A549 (cell line): ENCODE measurements around the gene HSPB7. TPM values are rescaled to one million over a fixed set of nuclear protein-coding genes. Genes with fewer than 3 reads are reported as not detected.
"Not testable (repeated sequence)": the region's sequence is repeated elsewhere in the genome, so short reads cannot be mapped to it uniquely, and the experiment has no call there.

ENCODE experiments used
- ATAC-seq, 2 experiments: fragments of 200-7000 bp in 1 of 2; fragments of >200 bp in 1 of 2; cut with Nextera tagmentation in 1 of 2; cut with Tn5 transposase in 1 of 2; 3 replicates each; pipeline versions ENCODE4 v1.8.0 to v1.9.1; 2018 to 2020; ENCODE audit warnings: mild to moderate bottlenecking in 1 of 2, moderate library complexity in 1 of 2
- CTCF ChIA-PET: fragments of 300-600 bp; sonication (Branson Sonifier 250); formaldehyde crosslinking; extraction: SDS; loops from one replicate; lab custom pipeline; 2021; ENCODE audit warnings: antibody characterized with exemption, inconsistent platforms; lab: Yijun Ruan, JAX
- POLR2A ChIA-PET: fragments of 350-600 bp; formaldehyde crosslinking; extraction: SDS; loops from one replicate; lab custom pipeline; 2021; ENCODE audit warnings: antibody characterized with exemption, inconsistent platforms; lab: Yijun Ruan, JAX
- DNase-seq, 2 experiments: peaks; one replicate each; pipeline versions ENCODE4 v3.0.0 to v3.0.0-alpha.2; 2011 to 2016; ENCODE audit warnings: low read depth in 1 of 2, low spot score in 1 of 2
- FAIRE-seq: peaks from 2 replicates; lab custom pipeline; 2011; peaks lifted over from hg19 to GRCh38; lab: Jason Lieb, UNC
- H3K27ac ChIP-seq, 2 experiments: fragments of >200 bp; sonication (Bioruptor Twin); formaldehyde crosslinking; 3 replicates each; pipeline ENCODE4 v1.5.1; 2016 to 2017
- H3K4me1 ChIP-seq: fragments of >200 bp; sonication (Bioruptor Twin); formaldehyde crosslinking; 3 replicates; pipeline ENCODE4 v1.6.1; 2016
- H3K4me2 ChIP-seq: fragments of >200 bp; sonication (Bioruptor Twin); formaldehyde crosslinking; 3 replicates; pipeline ENCODE4 v1.6.1; 2016
- H3K4me3 ChIP-seq: fragments of >200 bp; sonication (Bioruptor Twin); formaldehyde crosslinking; 3 replicates; pipeline ENCODE4 v1.5.1; 2016
- H3K9me3 ChIP-seq: fragments of >200 bp; sonication (Bioruptor Twin); formaldehyde crosslinking; 3 replicates; pipeline ENCODE4 v1.6.1; 2016
- ATOH8 ChIP-seq: fragments of 250-450 bp; sonication (Bioruptor Pico); IDR thresholded peaks from 2 replicates; pipeline ENCODE4 v1.5.0; 2020; ENCODE audit warnings: low read depth, mild to moderate bottlenecking, moderate library complexity
- BCL3 ChIP-seq: fragments of >200 bp; sonication (Bioruptor Twin); formaldehyde crosslinking; IDR thresholded peaks from 3 replicates; pipeline ENCODE4 v1.6.1; 2016
- BHLHE40 ChIP-seq: IDR thresholded peaks from 2 replicates; pipeline ENCODE4 v1.6.1; 2012; ENCODE audit warnings: low read depth, low read length, inconsistent platforms
- CTCF ChIP-seq: fragments of >200 bp; sonication (Bioruptor Twin); formaldehyde crosslinking; IDR thresholded peaks from 3 replicates; pipeline ENCODE4 v1.5.1; 2016
- EHF ChIP-seq: fragments of 250-450 bp; sonication (Bioruptor Pico); IDR thresholded peaks from 2 replicates; pipeline ENCODE4 v1.5.0; 2020; ENCODE audit warnings: mild to moderate bottlenecking
- ELK1 ChIP-seq: fragments of 150-350 bp; IDR thresholded peaks from 2 replicates; pipeline ENCODE4 v1.6.1; 2014; ENCODE audit warnings: low read depth, mild to moderate bottlenecking, low read length
- EP300 ChIP-seq, 2 experiments: fragments of >200 bp; sonication (Bioruptor Twin); formaldehyde crosslinking; IDR thresholded peaks; 2 replicates in 1 of 2; 3 replicates in 1 of 2; pipeline ENCODE4 v1.6.1; 2016 to 2017
- HES2 ChIP-seq: fragments of >200 bp; sonication (Bioruptor Twin); formaldehyde crosslinking; IDR thresholded peaks from 2 replicates; pipeline ENCODE4 v1.6.1; 2016
- HEYL ChIP-seq: fragments of 250-450 bp; sonication (Bioruptor Pico); IDR thresholded peaks from 2 replicates; pipeline ENCODE4 v1.8.0; 2021; ENCODE audit warnings: mild to moderate bottlenecking, moderate library complexity
- HOXA7 ChIP-seq: fragments of 250-450 bp; sonication (Bioruptor Pico); IDR thresholded peaks from 2 replicates; pipeline ENCODE4 v1.5.0; 2020; ENCODE audit warnings: mild to moderate bottlenecking, moderate library complexity
- HOXB5 ChIP-seq: fragments of 250-450 bp; sonication (Bioruptor Pico); IDR thresholded peaks from 2 replicates; pipeline ENCODE4 v1.5.0; 2020; ENCODE audit warnings: mild to moderate bottlenecking, moderate library complexity
- JUN ChIP-seq, 2 experiments: fragments of >200 bp; sonication (Bioruptor Twin); formaldehyde crosslinking; IDR thresholded peaks; 2 replicates in 1 of 2; 3 replicates in 1 of 2; pipeline ENCODE4 v1.6.1; 2016 to 2017
- JUNB ChIP-seq: fragments of >200 bp; sonication (Bioruptor Twin); formaldehyde crosslinking; IDR thresholded peaks from 2 replicates; pipeline ENCODE4 v1.6.1; 2016
- KDM5A ChIP-seq: fragments of 200-600 bp; sonication (generic); IDR thresholded peaks from 2 replicates; pipeline ENCODE4 v1.6.1; 2016; ENCODE audit warnings: antibody characterized with exemption, mild to moderate bottlenecking
- MAX ChIP-seq: IDR thresholded peaks from 2 replicates; pipeline ENCODE4 v1.6.1; 2012
- NFE2L2 ChIP-seq: fragments of 150-350 bp; conservative IDR thresholded peaks from 2 replicates; pipeline ENCODE4 v1.6.1; 2014; ENCODE audit warnings: low read length
- PBX3 ChIP-seq: IDR thresholded peaks from 2 replicates; pipeline ENCODE4 v1.6.1; 2012
- PHF8 ChIP-seq: fragments of 200-600 bp; sonication (generic); IDR thresholded peaks from 2 replicates; pipeline ENCODE4 v1.6.1; 2016; ENCODE audit warnings: low read depth, mild to moderate bottlenecking, antibody characterized with exemption, moderate library complexity, borderline replicate concordance
- RAD21 ChIP-seq, 2 experiments: fragments of >200 bp in 1 of 2; sonication (Bioruptor Twin) in 1 of 2; formaldehyde crosslinking in 1 of 2; IDR thresholded peaks in 1 of 2; conservative IDR thresholded peaks in 1 of 2; 2 replicates in 1 of 2; 3 replicates in 1 of 2; pipeline ENCODE4 v1.6.1; 2012 to 2018; ENCODE audit warnings: inconsistent platforms in 1 of 2
- RCOR1 ChIP-seq: fragments of 150-350 bp; IDR thresholded peaks from 2 replicates; pipeline ENCODE4 v1.6.1; 2014; ENCODE audit warnings: antibody characterized with exemption, low read length, low read depth
- TP53 ChIP-seq: fragments of 250-450 bp; sonication (Bioruptor Pico); IDR thresholded peaks from 2 replicates; pipeline ENCODE4 v1.5.0; 2021; ENCODE audit warnings: mild to moderate bottlenecking, moderate library complexity
- ZC3H11A ChIP-seq: fragments of 450-650 bp; IDR thresholded peaks from 2 replicates; pipeline ENCODE4 v1.6.1; 2014; ENCODE audit warnings: antibody characterized with exemption, mild to moderate bottlenecking
- WGBS: methylation state at CpG from one replicate; pipeline ENCODE4 v1.1.6; 2017; ENCODE audit errors: missing lambda C conversion rate; 5-methylcytosine and 5-hydroxymethylcytosine counted together
- polyA plus RNA-seq, 4 experiments: library from polyadenylated mRNA; depleted of rRNA in 3 of 4; stranded (reverse); fragments of >200 nt; fragmentation: RNase III in 1 of 4; extraction: RNeasy Plus Mini Kit Qiagen cat#74134 plus additional on column Dnase treatment in 1 of 4; gene quantifications; 2 replicates in 3 of 4; 3 replicates in 1 of 4; pipeline ENCODE4 v1.2.3, GENCODE V29; 2011 to 2017

The HSPB7 gene
- polyA plus RNA-seq, 2 of the 4 experiments (the other 2 are of a cell fraction), result not detected

GRCh38 chr1:16029288-16029687 is 11.4 kb upstream of the HSPB7 start (continued):
- TF ChIP-seq JUNB (no peak), PHF8 (no peak), BCL3 (no peak), MAX (no peak)

GRCh38 chr1:16029003-16029268 is 11.1 kb upstream of the HSPB7 start:
- H3K27ac ChIP-seq, POLR2A ChIA-PET, ATAC-seq, H3K4me2 ChIP-seq, FAIRE-seq, H3K9me3 ChIP-seq, H3K4me1 ChIP-seq, DNase-seq, H3K4me3 ChIP-seq: not testable (repeated sequence)
- CTCF ChIA-PET, result interaction anchor here (1.1 kb wide), 1 partner anchor 20 kb away, joined by 3 read pairs; no protein-coding TSS in a partner anchor
- no CpG with 5 or more reads among the region's 13 CpGs for WGBS

- H3K4me1 ChIP-seq, result peaks cover 5% of the 10 kb centered on the region
- H3K9me3 ChIP-seq, result no peaks in the 10 kb centered on the region
- TF ChIP-seq BHLHE40 (no peak), HOXA7 (no peak), ATOH8 (CRISPR knock-in tag) (no peak)
- no peak overlapping the region for H3K4me2 ChIP-seq
- POLR2A ChIA-PET, result no interaction called here
- WGBS, result 41% methylated on average over 17 of the region's 19 CpGs
- DNase-seq (no peak), FAIRE-seq (no peak), ATAC-seq (no peak)
- no peak overlapping the region for H3K27ac ChIP-seq
- CTCF ChIA-PET, result interaction anchor here (1.0 to 1.1 kb wide), 2 partner anchors 19 to 28 kb away, joined by 3 read pairs; no protein-coding TSS in a partner anchor
- H3K4me3 ChIP-seq, result no peak overlapping the region
Measured at GRCh38 chr1:16028237-16029002, 10.6 kb upstream of the HSPB7 start.

- POLR2A ChIA-PET, result no interaction called here
- CTCF ChIA-PET, result interaction anchor here (1.4 kb wide), 1 partner anchor 16 kb away, joined by 3 read pairs; no protein-coding TSS in a partner anchor
- H3K4me1 ChIP-seq, result no peaks in the 10 kb centered on the region
- H3K27ac ChIP-seq, result no peak overlapping the region
- FAIRE-seq (no peak), ATAC-seq (no peak; a peak in 1 of 6 replicates), DNase-seq (no peak)
- H3K9me3 ChIP-seq, result no peaks in the 10 kb centered on the region
- 93% methylated on average over 6 of the region's 33 CpGs for WGBS
- no peak overlapping the region for H3K4me3 ChIP-seq
- TF ChIP-seq ZC3H11A (no peak), CTCF (no peak), TP53 (CRISPR knock-in tag) (no peak), JUN (IDR thresholded peaks at IDR 0.05) (no peak), ELK1 (no peak), PBX3 (no peak), RCOR1 (no peak), HES2 (no peak), NFE2L2 (no peak), RAD21 (conservative IDR thresholded peaks at IDR 0.05 in 1 of 2, IDR thresholded peaks at IDR 0.05 in 1 of 2) (no peak), ATOH8 (CRISPR knock-in tag) (no peak), EHF (CRISPR knock-in tag) (no peak), KDM5A (no peak), EP300 (IDR thresholded peaks at IDR 0.05) (no peak), HEYL (CRISPR knock-in tag) (no peak), HOXB5 (CRISPR knock-in tag) (no peak)
- peak overlapping the region; percentile 36; the same call in 2 of the 3 replicates for H3K4me2 ChIP-seq
Measured at GRCh38 chr1:16026723-16027484, 9.1 kb upstream of the HSPB7 start.
